Amygdala (tissue), 56 donors: ENCODE data around the gene C1orf74.

Source experiments
- DNase-seq, 56 donors: peaks; one replicate each; lab custom pipeline; 2025; lab: John Stamatoyannopoulos, UW

C1orf74 gene

GRCh38 chr1:209784265-209785169, at the start of gene C1orf74:
Gene C1orf74 (minus strand): TSS chr1:209784559. CDS start chr1:209783634, 925 bp downstream.
- DNase-seq: peak; percentile 75 to 99 (median 96)

- no peak for DNase-seq
Observed at GRCh38 chr1:209831615-209832014, 47.3 kb upstream of the C1orf74 start.

GRCh38 chr1:209830722-209831121, 46.4 kb upstream of the C1orf74 start:
- no peak for DNase-seq

DNA sequence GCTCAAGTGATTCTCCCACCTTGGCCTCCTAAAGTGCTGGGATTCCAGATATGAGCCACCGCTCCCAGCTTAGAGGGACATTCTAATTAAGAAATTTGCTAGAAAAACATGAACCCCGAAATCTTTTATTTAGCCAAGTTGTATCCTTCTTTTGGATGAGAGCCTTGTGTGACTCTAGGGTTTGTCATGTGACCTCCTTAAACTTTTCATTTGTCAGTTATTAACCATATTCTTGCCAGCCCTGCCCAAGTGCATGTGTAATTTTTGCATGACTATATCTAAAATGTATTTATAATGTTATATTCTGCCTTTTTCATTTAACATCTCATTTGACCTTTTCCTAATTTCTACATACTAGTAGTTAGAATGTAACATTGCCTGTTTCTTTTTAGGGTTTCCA, 45.4 kb upstream of the C1orf74 start:
- no peak for DNase-seq

GRCh38 chr1:209827384-209828262, 43.3 kb upstream of the C1orf74 start, which contains the start of gene UTP25:
Gene UTP25 (plus strand): TSS chr1:209827972. CDS start chr1:209828064, 92 bp downstream.
- DNase-seq: peak; percentile 35 to 95 (median 84)

DNA sequence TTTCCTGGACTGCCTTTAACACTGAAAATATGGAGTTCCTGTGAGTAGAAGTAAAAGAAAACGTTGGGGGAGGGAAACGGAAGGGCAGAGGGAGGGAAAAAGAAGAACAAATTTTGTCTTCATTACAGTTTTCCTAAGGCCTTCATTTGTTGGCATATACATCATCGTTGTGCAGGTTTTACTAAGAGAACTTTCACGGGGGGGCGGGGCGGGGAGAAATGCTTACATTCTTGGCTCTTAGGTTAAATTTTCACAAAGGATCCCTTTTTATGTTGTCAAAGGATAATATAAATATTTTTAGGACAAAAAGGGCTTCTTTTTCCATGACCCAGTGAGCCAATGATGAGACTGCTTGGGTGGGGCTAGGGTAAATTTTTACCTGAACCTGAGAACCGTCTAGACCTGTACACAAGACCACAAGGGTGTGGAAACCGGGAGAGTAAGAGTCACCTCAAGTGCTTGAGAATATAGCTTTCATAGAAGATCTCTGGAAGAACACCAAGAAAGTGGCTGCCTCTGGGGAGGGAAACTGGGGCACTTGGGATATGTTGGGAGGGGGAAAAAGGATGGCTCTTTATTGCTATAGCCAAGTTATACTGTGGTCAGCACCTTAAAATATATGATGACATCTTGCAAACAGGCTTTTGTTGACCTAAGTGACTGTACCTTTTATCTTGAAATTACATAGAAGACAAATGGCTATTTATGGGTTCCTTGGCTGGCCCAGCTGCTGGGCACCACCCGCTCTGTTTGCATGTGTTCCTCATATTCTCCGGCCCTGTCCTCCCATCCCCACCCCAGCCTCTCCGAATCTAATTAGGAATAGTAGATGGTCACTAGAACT, 41.5 kb upstream of the C1orf74 start:
- DNase-seq: no peak

DNA sequence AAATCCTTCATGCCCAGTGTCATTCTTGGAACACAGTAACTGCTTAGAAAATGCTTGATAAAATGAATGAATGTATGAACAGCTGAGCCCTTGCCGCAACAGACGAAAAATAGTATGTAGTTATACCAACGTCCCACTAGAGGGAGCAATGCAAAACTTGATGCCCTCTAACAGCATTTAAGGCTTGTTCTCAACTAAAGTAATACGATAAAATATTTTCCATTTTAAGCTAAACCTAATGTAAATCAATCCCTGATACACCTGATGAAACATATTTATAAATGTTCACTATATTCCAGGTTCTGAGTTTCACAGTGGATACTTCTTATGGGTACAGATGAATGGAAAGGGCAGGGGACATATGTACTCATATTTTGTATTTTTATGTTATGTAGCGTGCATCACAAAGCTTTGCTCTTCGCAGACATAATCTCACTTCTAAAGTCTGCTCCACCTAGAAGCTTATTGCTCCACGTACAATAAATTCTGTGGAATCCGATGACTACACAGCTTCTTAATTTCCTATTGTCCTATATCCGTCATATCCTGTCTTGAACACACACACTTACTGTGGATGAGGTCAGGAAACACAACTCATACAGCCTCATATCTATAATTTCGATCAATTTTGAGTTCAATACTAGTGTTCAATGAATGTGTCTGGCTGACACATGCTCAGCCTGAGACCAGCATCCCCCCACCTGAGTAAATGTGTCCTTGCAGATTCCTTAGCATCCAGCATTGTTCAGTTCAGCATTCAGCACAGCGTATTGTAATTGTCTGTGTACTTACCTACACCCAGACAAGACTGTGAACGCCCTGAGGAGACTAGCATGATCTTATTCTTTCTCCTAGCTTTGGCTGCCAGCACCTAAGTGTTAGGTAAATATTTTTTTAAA, 39.0 kb upstream of the C1orf74 start:
- peak in 1 of 56 donors; percentile 4 for DNase-seq

- DNase-seq: no peak
Observed at GRCh38 chr1:209822706-209823105, 38.3 kb upstream of the C1orf74 start.

- no peak for DNase-seq
Observed at GRCh38 chr1:209820986-209821385, 36.6 kb upstream of the C1orf74 start.

- DNase-seq: no peak
Observed at GRCh38 chr1:209819058-209819457, 34.7 kb upstream of the C1orf74 start.

GRCh38 chr1:209817691-209818090, 33.3 kb upstream of the C1orf74 start:
- DNase-seq: no peak

GRCh38 chr1:209816923-209817322, 32.6 kb upstream of the C1orf74 start:
- DNase-seq: no peak

DNA sequence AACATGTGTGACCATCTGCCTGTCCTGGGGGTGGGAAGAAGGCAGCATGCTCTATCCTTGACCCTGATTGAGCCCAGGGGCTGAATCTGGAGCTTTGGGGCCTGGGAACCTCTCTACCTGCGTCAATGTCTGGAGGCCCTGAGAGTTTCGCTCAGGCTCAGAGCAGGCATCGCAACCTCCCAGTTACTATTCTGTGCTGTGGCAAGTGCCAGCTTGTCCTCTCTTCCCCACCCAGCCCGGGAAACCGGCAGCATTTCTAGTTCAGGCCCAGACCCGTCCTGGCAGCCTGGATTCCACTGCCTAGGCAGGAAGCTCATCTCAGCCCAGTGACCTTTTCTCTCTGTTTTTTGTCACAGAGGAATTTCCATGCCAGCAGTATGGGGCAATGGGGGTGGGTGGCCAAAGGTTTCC, 31.6 kb upstream of the C1orf74 start:
- no peak for DNase-seq

DNA sequence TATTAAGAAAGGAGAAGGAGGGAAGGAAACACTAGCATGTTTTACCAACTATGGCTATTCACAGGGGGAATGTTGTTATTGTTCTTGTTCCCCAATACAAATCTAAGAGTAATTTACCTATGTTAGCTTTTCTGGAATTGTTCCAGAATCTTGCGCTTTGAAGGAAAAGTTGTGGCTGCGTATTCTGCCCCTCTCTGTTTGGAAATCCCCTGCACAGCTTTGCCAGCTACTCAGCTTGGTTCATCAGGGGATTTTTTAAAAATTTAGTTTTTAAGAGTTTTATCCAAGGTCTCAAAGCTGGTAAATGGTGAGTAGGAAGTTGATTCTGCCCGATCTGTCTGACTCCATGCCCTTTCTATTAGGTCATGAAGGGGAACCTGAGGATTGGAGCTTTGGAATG, 31.1 kb upstream of the C1orf74 start:
- no peak for DNase-seq

- no peak for DNase-seq
Observed at GRCh38 chr1:209813902-209814301, 29.5 kb upstream of the C1orf74 start.

DNA sequence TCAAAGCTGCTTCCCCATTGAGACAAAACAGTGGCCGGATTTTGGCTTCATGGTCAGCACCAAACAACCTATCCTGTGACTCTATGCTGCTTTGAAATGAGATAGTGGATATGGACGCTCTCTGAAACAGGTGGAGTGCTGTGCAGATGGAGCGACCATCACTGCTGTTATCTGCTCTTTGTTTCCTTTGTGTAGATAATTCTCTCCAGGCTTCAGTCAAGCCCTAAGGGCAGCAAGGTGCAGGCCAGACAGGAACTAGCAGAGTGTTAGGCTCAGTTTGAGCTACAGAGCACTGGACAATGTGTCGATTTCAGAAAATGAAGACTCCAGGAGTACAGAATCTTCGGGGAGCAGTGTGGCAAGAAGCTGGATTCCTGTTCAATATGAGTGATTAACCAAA, 26.4 kb upstream of the C1orf74 start:
- DNase-seq: no peak

DNA sequence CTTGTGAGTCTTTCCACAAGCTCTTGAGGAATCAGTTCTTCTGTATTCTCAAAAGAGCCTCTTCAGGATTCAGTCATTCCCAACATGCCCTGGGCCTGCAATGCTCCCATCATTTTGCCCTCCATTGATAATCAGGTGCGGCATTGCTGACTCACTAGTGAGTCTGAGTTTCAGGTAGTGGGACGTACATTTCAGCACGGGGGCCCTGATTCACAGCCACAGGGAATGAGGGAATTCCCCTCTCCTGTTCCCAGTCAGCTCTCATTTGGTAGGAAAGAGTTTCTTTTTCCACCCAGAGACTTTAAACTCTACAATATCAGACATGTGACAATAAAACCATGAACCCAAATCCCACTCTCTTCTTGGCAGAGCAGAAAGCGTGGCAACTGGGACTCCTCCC, 25.3 kb upstream of the C1orf74 start:
- DNase-seq: no peak

GRCh38 chr1:209808059-209808581, 23.8 kb upstream of the C1orf74 start:
- no peak for DNase-seq

GRCh38 chr1:209807509-209807908, 23.1 kb upstream of the C1orf74 start:
- no peak for DNase-seq
